GM12865 (cell line): ENCODE results near the gene GDF15.

Source experiments
- DNase-seq: peaks from one replicate; pipeline ENCODE4 v3.0.0; 2010; ENCODE audit warnings: low read depth
- H3K4me3 ChIP-seq: 2 replicates; pipeline ENCODE4 v1.5.1; 2011; ENCODE audit warnings: mild to moderate bottlenecking, low read depth, low read length, control low read depth
- CTCF ChIP-seq: IDR thresholded peaks from 2 replicates; pipeline ENCODE4 v1.5.1; 2011; ENCODE audit warnings: low read length, control low read depth, low read depth, inconsistent platforms; ENCODE audit not compliant: insufficient read depth; ENCODE audit errors: missing control alignments

Gene GDF15

DNA sequence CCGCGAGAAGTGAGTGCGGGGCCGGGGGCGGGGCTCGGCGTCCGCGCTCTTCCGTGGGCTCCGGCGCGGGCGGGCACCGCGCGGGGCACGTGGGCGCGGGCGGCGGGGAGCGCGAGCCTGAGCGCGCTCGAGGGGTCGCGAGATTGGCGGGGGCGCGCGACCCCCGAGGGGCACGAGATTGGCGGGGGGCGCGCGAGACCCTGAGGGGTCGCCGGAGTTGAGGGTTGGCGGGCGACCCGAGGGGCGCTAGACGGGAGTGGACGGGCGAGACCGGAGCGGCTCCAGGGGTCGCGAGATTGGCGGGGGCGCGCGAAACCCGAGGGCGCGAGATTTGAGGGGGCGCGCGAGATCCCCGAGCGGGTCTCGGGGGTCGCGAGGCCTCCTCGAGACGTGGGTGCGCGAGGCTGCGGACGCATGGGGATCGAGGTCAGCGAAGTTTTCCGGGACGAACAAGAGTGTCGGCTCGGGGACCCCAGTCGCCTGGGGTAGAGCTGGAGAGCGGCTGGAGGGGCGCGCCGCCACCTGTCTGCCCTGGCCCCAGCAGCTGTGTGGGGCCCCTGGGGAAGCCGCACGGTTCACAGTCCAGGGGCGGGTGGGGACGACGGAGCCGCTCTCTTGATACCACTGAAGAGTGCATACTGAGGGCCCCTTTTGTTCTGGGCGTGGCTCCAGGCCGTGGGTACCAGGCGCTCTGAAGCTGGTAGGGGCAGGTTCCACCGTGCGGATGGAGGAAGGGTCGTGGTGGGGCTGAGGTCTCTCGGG, 33.9 kb downstream of the GDF15 start:
- peak overlapping the region; percentile 65 for H3K4me3 ChIP-seq
- no peak for TF ChIP-seq CTCF
- peak; percentile 55 for DNase-seq

- no peak for DNase-seq
- no peak for TF ChIP-seq CTCF
- peak overlapping the region; percentile 65 for H3K4me3 ChIP-seq
Observed at GRCh38 chr19:18420930-18421329, 35.0 kb downstream of the GDF15 start.

- TF ChIP-seq CTCF, result no peak
- DNase-seq, result no peak
- no peak overlapping the region for H3K4me3 ChIP-seq
Observed at GRCh38 chr19:18421371-18421959, 35.5 kb downstream of the GDF15 start.

- H3K4me3 ChIP-seq, result peak overlapping the region; percentile 4; the same call in 1 of the 2 replicates
- no peak for TF ChIP-seq CTCF
- peak; percentile 55 for DNase-seq
Observed at GRCh38 chr19:18422530-18423191, 36.7 kb downstream of the GDF15 start.

DNA sequence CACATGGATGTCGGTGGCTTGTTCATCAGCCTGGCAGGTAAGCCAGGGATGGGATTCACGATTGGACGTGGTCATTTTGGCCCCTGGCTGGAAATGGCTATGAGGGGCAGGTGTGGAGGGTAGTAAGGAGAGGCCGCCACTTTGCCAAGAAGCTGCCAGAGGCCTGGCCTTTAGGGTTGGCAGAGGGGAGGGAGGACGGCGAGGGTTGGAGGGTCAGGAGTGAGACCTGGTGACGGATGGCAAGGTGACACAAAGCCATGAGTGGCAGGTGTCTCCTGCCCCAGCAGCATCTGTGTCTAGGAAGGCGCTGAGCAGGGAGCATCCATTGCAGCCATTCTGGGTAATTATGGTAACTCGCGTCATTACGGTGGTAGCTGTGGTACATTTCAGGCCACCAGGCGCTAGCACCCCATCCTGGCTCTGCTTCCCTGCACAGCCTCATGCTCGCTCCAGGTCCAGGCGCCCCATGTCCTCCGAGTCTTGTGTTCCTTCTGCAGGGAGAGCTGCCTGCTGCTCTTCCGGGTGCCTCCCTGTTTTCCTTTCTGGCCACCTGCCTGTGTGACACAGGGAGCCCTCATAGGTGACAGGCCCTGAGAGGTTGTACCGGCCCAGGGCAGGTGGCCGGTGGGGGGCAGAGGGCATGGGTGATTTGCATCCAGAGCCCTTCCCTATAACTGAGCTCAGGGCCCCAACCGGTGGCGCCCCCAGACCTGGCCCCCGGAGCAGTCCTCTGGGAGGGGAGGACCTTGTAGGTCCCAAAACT, 37.5 kb downstream of the GDF15 start:
- no peak for DNase-seq
- no peak for TF ChIP-seq CTCF
- H3K4me3 ChIP-seq, result no peak overlapping the region

DNA sequence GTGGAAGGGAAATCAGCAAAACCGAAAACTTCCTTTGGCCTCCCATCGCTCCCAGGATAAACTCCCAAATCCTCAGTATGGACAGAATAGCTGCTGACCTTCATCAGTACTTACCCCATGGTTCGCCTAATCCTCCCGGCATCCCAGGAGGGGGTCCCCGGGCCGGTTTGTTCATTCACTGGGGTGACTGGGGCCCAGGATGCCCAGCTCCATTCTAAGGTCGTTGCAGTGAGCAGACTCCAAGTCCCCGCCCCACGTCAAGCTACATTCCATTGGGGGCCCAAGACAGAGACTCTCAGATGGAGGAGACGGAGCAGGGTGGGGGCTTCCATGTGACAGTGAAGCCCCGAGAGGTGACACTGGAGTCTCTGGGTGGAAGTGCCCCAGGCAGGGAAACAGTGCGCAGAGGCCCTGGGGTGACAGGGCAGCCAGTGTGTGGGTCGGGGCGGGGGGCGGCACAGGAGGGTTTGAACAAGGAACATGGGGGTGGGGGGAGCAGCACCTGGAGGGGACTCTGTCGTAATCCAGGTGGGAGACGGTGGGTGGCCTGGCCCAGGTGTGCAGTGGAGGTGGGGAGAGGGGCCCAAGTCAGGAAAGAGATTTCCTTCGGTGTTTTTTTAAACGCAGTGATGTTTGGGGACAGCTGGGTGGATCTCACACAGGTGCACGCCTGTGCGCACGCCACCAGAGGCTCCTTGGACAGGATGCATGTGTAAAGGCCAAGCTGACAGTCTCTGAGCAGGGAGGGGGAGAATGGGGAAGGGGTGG, 38.3 kb downstream of the GDF15 start:
- TF ChIP-seq CTCF, result no peak
- no peak for DNase-seq
- H3K4me3 ChIP-seq, result no peak overlapping the region
